ENCODE measurements around the gene ICAM1.
"Not testable (repeated sequence)": the region's sequence is repeated elsewhere in the genome, so short reads cannot be mapped to it uniquely, and the experiment has no call there.

Gene ICAM1

GRCh38 chr19:10278935-10279334 is 8.0 kb downstream of the ICAM1 start:
- DNase-seq (ENCODE audit: low read depth) = no peak

- no peak for DNase-seq (ENCODE audit: low read depth)
Measured at GRCh38 chr19:10279737-10280442, 9.0 kb downstream of the ICAM1 start.

- not testable (repeated sequence) for DNase-seq (ENCODE audit: low read depth)
Measured at GRCh38 chr19:10282043-10282442, 11.1 kb downstream of the ICAM1 start.

GRCh38 chr19:10283301-10284064 is 12.6 kb downstream of the ICAM1 start:
- DNase-seq (ENCODE audit: low read depth) = no peak

GRCh38 chr19:10284065-10284959 is 13.4 kb downstream of the ICAM1 start:
- no peak for DNase-seq (ENCODE audit: low read depth)

GRCh38 chr19:10284960-10285278 is 14.0 kb downstream of the ICAM1 start:
- DNase-seq (ENCODE audit: low read depth) = no peak

- DNase-seq (ENCODE audit: low read depth) = no peak
Measured at GRCh38 chr19:10285393-10285792, 14.5 kb downstream of the ICAM1 start.

- DNase-seq (ENCODE audit: low read depth) = no peak
Measured at GRCh38 chr19:10286803-10287737, 16.1 kb downstream of the ICAM1 start, which contains the start of gene ICAM4. TSS of gene ICAM4 (plus strand) at chr19:10286955. CDS start at chr19:10287013, 58 bp downstream.

GRCh38 chr19:10288662-10289166 is 17.8 kb downstream of the ICAM1 start:
- no peak for DNase-seq (ENCODE audit: low read depth)

GRCh38 chr19:10289167-10289835 is 18.4 kb downstream of the ICAM1 start:
- peak; percentile 47 for DNase-seq (ENCODE audit: low read depth)

GRCh38 chr19:10289836-10290356 is 19.0 kb downstream of the ICAM1 start, which contains the start of gene ICAM5:
TSS of gene ICAM5 (plus strand) at chr19:10289952. CDS start at chr19:10290044, 92 bp downstream.
- peak; percentile 57 for DNase-seq (ENCODE audit: low read depth)

- no peak for DNase-seq (ENCODE audit: low read depth)
Measured at GRCh38 chr19:10290357-10290875, 19.5 kb downstream of the ICAM1 start.

- DNase-seq (ENCODE audit: low read depth) = no peak
Measured at GRCh38 chr19:10290876-10291553, 20.1 kb downstream of the ICAM1 start.

- DNase-seq (ENCODE audit: low read depth) = no peak
Measured at GRCh38 chr19:10291554-10292205, 20.8 kb downstream of the ICAM1 start.

- DNase-seq (ENCODE audit: low read depth) = no peak
Measured at GRCh38 chr19:10292206-10292788, 21.4 kb downstream of the ICAM1 start.

- DNase-seq (ENCODE audit: low read depth) = no peak
Measured at GRCh38 chr19:10292789-10293636, 22.1 kb downstream of the ICAM1 start.

GRCh38 chr19:10293637-10294367 is 22.9 kb downstream of the ICAM1 start:
- no peak for DNase-seq (ENCODE audit: low read depth)
